HT1080 (cell line): ENCODE measurements around the gene RBCK1. TPM values are rescaled to one million over a fixed set of nuclear protein-coding genes. Genes with fewer than 3 reads are reported as not detected.

Source experiments
- DNase-seq: peaks from one replicate; pipeline ENCODE4 v3.0.0-alpha.2; 2015; ENCODE audit warnings: low read depth
- total RNA-seq: library from RNA; depleted of rRNA; stranded (reverse); fragments of >200 nt; shearing (Covaris generic); gene quantifications from 2 replicates; pipeline ENCODE4 v1.2.3, GENCODE V29; 2014

The RBCK1 gene
- total RNA-seq, 1 experiment from 2014 or later, result 122 TPM

GRCh38 chr20:397432-398237 lies 10.5 kb upstream of the RBCK1 start:
- DNase-seq, result no peak

DNA sequence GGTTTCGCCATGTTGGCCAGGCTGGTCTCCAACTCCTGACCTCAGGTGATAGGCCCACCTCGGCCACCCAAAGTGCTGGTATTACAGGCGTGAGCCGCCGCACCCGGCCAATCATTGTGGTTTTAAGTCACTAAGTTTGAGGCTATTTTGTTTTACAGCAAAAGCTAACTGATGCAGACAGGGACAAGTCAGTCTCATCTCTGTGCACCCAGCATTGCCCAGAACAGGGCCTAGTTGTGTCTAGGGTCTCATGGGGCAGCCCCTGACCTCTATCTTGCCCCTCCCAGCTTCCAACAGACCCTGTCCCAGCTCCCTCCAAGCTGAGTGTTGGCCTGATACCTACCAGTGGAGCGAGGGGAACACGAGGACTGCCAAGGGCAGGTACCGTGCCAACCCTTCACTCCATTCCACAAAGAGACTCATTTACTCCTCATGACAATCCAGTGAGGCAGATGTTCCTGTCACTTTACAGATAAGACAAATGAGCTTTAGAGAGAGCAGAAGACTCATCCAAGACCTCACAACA lies 8.9 kb upstream of the RBCK1 start:
- no peak for DNase-seq

- DNase-seq, result peak; percentile 22
Observed at GRCh38 chr20:400128-400453, 8.0 kb upstream of the RBCK1 start.

- no peak for DNase-seq
Observed at GRCh38 chr20:400454-401275, 7.4 kb upstream of the RBCK1 start.

GRCh38 chr20:401682-402495 lies 6.2 kb upstream of the RBCK1 start:
- DNase-seq, result peak; percentile 73

GRCh38 chr20:402496-402885 lies 5.6 kb upstream of the RBCK1 start:
- no peak for DNase-seq

GRCh38 chr20:402898-403581 lies 5.1 kb upstream of the RBCK1 start:
- DNase-seq, result no peak

DNA sequence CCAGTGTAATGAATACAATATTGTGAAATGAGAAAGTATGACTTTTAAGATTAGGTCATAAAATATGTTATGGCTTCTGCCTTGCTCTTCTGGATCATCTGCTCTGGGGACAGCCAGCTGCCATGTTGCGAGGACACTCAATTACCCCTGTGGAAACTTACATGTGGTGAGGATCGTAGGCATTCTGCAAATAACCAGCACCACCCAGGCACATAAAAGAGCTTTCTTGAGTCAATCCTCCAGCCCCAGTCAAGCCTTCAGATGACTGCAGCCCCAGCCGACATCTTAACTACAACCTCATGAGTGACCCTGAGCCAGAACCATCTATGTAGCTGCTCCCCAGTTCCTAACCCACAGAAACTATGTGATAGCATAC lies 4.5 kb upstream of the RBCK1 start:
- no peak for DNase-seq

GRCh38 chr20:404088-404487 lies 4.0 kb upstream of the RBCK1 start:
- DNase-seq, result no peak

DNA sequence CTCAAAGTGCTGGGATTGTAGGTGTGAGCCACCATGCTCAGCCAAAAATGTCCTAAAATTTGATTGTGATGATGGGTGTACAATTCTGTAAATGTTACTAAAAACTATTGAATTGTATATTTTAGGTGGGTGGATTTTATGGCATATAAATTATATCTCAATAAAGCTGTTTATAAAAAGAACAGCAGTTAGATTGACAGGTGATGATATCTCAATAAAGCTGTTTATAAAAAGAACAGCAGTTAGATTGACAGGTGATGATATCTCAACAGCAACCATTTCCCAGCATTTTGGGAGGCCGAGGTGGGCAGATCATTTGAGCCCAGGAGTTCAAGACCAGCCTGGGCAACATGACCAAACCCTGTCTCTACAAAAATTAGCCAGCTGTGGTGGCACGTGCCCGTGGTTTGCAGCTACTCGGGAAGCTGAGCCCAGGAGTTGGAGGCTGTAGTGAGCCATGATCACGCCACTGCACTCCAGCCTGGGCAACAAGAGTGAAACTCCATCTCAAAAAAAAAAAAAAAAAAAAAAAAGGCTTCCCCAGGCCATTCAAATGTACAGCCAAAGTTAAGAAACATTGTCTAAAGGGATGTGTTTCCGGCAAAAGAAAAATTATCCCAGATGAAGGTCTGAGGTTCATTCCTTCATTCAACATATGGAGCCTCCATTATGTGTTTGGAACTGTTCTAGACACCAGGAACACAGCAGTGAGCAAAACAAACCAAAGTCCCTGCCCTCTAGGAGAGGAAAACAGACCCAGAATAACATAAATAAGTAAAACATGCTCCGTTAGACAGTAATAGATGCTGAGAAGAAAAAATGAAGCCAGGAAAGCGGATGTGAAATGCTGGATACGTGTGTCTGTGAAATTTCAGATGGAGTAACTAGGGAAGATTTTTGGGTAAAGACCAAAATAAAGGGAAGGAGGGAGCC lies 1.6 kb upstream of the RBCK1 start:
- no peak for DNase-seq

GRCh38 chr20:407133-407952 lies 756 bp upstream of the RBCK1 start:
- DNase-seq, result peak; percentile 79

DNA sequence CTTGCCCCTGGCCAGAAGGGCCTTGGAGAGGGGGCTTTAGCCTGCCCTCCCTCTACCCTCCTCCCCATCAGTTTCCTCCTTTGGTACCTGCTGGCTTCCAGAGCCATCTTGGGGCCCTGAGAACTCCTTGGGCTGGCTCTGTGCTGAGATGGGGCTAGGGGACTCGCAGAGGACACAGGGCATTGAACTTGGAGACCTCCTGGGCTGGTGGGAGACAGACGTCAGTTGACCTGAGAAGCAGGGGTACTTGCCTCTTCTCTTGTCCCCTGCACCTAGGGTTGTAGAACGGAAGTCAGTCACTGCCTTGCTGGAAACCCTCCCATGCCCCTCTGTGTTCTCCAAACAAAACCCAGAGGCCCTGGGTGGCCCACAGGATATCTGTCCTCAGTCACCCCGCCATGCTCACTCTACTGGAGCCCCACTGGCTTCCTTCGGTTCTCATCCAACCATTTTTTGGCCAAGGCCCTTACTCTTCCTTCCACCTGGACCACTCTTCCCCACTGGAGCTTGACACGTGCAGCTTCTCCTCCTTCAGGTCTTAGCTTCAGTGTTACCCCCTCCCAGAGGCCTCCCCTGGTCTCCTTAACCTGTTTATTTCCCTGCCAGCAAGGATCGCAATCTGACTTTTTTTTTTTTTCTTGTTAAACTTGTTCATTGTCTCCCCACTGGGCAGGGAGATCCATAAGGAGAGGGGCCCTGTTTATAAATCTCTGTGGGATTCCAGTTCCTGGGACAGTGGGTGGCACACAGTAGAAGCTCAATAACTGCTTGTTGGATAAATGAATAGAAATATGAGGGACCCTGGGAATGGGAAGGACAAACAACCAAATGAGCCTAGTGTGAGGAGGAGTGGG lies 971 bp downstream of the RBCK1 start:
- DNase-seq, result peak; percentile 18

- DNase-seq, result no peak
Observed at GRCh38 chr20:409697-410559, 1.8 kb downstream of the RBCK1 start.

DNA sequence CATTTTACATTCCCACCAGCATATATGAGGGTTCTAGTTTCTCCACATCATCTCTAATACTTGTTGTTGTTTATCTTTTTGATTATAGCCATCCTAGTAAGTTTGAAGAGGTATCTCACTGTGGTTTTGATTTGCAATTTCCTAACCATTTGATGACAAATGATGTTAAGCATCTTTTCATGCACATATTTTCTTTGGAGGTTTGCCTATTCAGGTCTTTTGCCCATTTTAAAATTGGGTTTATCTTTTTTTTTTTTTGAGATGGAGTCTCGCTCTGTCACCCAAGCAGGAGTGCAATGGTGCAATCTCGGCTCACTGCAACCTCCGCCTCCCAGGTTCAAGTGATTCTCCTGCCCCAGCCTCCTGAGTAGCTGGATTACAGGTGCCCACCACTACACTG lies 4.0 kb downstream of the RBCK1 start:
- no peak for DNase-seq

- DNase-seq, result no peak
Observed at GRCh38 chr20:414161-414560, 6.1 kb downstream of the RBCK1 start.

- DNase-seq, result no peak
Observed at GRCh38 chr20:415820-416322, 7.8 kb downstream of the RBCK1 start.
